ENCODE measurements around the gene HAO1.
"Not testable (repeated sequence)": the region's sequence is repeated elsewhere in the genome, so short reads cannot be mapped to it uniquely, and the experiment has no call there.

The HAO1 gene

GRCh38 chr20:7940341-7940740, at the start of gene HAO1:
HAO1 (minus strand) TSS chr20:7940458; CDS start chr20:7940422, 36 bp downstream.
- DNase-seq (ENCODE audit: low spot score): no peak

DNA sequence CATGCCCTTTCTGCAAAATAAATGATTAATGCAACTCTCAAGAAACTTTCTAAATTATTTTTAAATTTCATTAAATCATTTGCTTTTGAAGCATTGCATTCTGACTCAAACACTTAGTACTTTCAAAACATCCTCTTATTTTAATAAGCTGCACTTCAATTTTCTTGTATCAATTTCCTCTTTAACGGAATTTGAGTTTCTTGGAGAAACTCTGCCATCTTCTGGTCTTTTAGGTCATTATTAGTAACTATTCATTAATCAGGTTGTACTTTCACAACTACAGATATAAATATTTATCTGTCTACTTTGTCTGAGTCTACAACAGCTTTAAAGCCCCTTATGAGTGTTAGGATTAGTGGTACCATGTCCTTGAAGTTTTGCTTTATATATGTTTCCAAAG, 49.1 kb upstream of the HAO1 start:
- DNase-seq (ENCODE audit: low spot score): no peak

DNA sequence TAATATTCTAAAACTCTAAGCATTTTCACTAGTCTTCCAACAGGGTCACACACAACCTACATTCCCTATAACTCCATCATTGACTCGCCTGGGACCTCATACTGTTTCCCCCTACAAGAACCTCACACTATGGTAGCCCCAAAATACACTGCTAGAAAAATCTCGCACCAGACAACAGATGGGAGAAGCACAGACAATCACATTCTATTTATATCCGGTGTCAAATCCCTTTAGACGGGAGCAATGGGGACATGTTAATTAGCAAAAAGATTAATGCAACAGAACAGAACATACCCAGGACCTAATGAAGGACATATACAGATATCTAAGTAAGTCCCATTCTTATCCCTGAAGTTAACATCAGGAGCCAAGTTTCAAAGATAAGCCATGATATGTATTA, 45.7 kb upstream of the HAO1 start:
- no peak for DNase-seq (ENCODE audit: low spot score)

- no peak for DNase-seq (ENCODE audit: low spot score)
These were observed 43.9 kb upstream of the HAO1 start for GRCh38 chr20:7984192-7984591.

DNA sequence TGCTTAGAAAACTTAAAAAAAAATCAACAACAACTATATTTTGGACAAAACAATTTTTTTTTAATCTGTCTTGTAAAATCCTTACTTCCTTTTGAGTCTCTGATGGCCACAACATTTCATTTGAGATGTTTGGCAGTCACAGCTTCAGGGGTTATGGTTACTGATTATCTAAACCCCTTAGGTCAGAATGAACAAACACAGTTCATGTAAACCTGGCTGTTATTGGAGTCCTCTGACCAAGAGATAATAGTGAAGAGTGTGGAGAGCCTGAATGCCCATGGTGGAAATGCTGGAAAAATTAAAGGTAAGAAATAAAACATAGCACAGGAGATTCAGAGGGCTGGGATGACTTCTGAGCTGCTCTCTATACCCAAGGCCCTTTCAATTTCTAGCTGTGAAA, 41.1 kb upstream of the HAO1 start:
- DNase-seq (ENCODE audit: low spot score): no peak

- peak; percentile 5 for DNase-seq (ENCODE audit: low spot score)
These were observed 40.2 kb upstream of the HAO1 start for GRCh38 chr20:7980332-7981046.

GRCh38 chr20:7977709-7978108, 37.5 kb upstream of the HAO1 start:
- DNase-seq (ENCODE audit: low spot score): no peak

DNA sequence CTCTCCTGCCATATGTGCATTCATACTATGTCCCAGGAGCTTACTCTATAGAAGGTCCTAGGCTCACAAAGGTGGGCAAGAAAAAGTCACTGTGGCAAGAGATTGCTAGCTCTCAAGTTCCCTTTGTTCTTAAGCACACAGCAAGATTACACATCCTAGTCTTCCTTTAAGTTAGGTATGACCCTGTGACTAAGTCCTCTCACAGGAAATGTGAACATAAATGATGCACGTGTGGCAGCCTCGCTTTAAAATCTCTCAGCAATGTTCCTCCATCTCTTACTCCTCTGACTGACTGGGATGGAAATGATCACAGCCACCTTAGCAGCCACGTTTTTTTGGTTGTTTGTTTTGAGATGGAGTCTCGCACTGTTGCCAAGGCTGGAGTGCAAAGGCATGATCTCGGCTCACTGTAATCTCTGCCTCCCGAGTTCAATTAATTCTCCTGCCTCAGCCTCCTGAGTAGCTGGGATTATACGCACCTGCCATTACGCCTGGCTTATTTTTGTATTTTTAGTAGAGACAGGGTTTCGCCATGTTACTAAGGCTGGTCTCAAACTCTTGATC, 35.7 kb upstream of the HAO1 start:
- DNase-seq (ENCODE audit: low spot score): no peak

DNA sequence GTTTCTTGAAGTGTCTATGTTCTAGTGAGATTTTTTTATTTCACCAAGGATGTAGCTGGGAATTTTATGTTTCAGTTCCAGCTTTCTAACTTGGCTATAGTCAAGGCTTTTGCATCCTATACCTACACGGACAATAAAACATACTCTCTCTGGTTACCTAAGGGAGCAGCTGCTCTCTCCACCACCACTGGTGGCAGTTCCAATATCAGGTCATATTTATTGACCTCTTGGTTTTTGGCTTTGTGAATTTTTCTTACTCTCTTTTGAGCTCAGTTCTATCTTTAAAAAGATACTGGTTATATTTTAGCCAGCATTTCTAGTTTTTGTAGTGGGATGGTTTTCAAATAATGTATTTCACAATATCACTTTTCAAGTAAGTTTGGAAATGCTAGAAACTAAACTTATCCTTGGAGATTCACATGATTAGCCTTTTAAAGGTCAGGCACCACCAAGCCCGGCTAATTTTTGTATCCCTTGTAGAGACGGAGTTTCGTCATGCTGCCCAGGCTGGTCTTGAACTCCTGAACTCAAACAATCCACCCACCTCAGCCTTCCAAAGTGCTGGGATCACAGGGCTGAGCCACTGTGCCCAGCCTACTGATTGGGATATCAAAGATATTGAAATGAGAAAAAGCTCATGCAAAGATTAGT, 34.7 kb upstream of the HAO1 start:
- no peak for DNase-seq (ENCODE audit: low spot score)

- no peak for DNase-seq (ENCODE audit: low spot score)
These were observed 31.4 kb upstream of the HAO1 start for GRCh38 chr20:7971536-7972280.

- no peak for DNase-seq (ENCODE audit: low spot score)
These were observed 27.1 kb upstream of the HAO1 start for GRCh38 chr20:7967199-7967844.

DNA sequence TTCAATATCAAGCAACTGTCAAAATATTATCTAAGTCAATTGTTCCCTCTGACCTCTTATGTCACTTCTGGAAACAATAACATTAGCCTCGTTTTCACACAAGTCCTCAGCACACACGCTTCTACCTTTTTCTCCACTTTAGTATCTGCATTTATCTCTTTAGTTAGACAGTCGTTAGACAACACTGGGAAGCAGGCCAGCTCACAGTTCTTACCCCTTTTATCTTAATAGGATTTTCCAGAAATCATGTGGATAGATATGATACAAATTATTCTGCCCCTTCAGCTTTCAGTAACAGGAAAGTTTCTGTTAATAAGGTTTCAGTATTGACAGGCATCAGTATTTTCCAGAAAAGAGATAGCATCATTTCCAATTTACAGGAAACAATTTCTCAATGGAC, 25.9 kb upstream of the HAO1 start:
- DNase-seq (ENCODE audit: low spot score): no peak

DNA sequence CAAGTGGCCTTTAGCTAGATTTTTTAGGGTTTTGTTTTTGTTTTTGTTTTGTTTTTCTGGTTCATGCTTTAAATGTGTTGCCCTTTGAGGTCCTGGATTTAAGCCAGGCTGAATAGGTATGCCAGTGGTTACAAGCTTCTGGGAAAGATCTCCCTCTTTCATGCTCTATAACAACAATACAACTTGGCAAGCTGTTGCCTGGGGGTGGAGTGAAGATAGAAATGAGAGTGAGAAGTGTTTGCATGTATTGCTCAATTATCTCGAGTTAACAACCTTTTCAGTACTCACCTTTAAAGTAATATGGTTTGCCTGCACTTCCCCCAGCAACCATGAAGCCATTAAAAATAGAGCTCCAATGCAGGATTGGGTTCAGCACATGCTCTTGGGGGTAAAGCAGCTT, 19.2 kb upstream of the HAO1 start:
- no peak for DNase-seq (ENCODE audit: low spot score)

DNA sequence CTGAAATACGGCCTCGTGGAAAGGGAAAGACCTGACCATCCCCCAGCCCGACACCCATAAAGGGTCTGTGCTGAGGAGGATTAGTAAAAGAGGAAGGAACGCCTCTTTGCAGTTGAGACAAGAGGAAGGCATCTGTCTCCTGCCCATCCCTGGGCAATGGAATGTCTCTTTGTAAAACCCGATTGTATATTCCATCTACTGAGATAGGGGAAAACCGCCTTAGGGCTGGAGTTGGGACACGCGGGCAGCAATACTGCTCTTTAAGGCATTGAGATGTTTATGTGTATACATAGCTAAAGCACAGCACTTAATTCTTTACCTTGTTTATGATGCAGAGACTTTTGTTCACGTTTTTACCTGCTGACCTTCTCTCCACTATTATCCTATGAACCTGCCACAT, 16.3 kb upstream of the HAO1 start:
- DNase-seq (ENCODE audit: low spot score): not testable (repeated sequence)

DNA sequence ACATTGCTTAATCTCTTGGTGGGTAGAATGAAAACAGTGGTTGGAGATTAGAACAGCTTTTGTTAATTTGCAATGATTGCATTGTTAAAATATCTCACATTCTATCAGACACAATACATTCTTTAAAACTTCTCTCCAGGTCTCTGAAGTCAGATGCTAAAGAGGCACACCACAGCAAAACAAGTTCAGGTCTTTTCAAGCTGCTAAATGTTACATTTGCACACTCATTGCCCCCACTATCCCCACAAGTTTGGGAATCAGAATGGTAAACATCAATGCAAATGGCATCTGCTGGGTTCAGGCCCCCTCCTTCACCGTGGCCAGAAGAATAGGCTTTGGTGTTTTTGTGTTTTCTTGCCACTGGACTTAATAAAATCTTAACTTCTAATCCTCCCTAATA, 10.1 kb upstream of the HAO1 start:
- no peak for DNase-seq (ENCODE audit: low spot score)

GRCh38 chr20:7943891-7944290, 3.6 kb upstream of the HAO1 start:
- DNase-seq (ENCODE audit: low spot score): no peak

GRCh38 chr20:7939663-7940062, 595 bp downstream of the HAO1 start:
- no peak for DNase-seq (ENCODE audit: low spot score)

DNA sequence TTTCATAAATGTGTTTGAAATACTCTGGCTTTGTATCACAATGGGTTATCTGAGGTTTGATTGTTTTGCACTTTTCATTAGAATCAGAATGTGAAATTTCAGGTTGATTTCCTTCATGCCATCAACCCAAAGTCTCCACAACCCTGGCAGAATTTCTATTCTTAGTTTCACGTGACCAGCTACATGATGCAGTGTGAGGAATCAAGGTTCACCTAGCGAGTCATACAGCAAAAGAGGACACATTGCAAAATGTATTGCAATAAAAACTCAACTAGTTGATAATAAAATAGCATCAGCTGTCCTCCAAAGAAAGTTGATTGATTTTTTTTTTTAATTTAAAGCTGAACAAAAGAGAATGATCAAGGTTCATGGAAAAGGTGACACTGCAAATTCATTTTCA, 2.2 kb downstream of the HAO1 start:
- no peak for DNase-seq (ENCODE audit: low spot score)

- no peak for DNase-seq (ENCODE audit: low spot score)
These were observed 2.9 kb downstream of the HAO1 start for GRCh38 chr20:7937328-7937727.

DNA sequence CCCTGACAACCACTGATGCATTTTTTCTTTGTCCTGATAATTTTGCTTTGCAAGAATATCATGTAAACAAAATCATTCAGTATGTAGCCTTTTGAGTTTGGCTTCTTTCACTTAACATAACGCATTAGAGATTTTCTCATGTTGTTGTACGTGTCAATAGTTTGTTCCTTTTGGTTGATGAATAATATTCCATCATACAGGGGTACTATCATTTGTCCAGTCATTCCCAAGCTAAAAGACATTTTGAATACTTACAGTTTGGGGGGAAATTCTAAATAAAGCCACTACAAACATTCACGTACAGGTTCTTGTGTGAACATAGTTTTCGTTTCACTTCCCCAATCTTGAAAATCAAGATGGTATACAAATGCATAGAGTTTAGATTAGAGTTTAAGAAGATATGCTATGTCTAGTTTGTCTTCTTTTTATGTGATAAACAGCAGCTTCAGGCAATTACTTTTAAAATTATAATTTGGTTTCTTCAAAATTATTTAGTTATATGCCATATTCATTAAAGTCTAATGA, 5.2 kb downstream of the HAO1 start:
- no peak for DNase-seq (ENCODE audit: low spot score)

GRCh38 chr20:7933346-7933745, 6.9 kb downstream of the HAO1 start:
- DNase-seq (ENCODE audit: low spot score): no peak

- no peak for DNase-seq (ENCODE audit: low spot score)
These were observed 9.9 kb downstream of the HAO1 start for GRCh38 chr20:7930343-7930742.

All from hematopoietic multipotent progenitor cell treated with erythropoietin and hydrocortisone succinate and interleukin-3 and kit ligand, for 17 days (in vitro differentiated cells).